ENCODE measurements around the gene CD200R1L.

CD200R1L gene, protein sequence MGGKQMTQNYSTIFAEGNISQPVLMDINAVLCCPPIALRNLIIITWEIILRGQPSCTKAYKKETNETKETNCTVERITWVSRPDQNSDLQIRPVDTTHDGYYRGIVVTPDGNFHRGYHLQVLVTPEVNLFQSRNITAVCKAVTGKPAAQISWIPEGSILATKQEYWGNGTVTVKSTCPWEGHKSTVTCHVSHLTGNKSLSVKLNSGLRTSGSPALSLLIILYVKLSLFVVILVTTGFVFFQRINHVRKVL

DNA sequence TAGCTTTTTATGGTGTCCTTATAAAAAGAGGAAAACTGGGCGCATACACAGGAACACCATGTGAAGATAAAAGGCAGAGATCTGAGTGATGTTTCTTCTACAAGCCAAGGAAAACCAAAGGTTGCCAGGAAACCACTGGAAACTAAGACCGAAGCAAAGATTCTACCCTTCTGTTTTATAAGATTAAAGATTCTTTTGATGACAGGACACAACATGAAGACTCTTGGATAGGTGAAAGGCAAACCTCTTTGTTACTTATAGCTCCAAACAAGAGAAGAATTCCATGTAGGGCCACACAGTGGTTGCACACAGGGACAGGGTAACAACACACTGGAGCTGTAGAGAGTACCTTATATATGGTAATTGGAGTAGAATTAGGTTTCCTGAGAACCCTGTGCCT is at the start of gene CD200R1L:
Gene CD200R1L (minus strand): TSS at position 101 of the 400 bp plus-strand sequence. CDS start 17,497 bp downstream, outside the sequence.
- TF ChIP-seq, protein P1, sequence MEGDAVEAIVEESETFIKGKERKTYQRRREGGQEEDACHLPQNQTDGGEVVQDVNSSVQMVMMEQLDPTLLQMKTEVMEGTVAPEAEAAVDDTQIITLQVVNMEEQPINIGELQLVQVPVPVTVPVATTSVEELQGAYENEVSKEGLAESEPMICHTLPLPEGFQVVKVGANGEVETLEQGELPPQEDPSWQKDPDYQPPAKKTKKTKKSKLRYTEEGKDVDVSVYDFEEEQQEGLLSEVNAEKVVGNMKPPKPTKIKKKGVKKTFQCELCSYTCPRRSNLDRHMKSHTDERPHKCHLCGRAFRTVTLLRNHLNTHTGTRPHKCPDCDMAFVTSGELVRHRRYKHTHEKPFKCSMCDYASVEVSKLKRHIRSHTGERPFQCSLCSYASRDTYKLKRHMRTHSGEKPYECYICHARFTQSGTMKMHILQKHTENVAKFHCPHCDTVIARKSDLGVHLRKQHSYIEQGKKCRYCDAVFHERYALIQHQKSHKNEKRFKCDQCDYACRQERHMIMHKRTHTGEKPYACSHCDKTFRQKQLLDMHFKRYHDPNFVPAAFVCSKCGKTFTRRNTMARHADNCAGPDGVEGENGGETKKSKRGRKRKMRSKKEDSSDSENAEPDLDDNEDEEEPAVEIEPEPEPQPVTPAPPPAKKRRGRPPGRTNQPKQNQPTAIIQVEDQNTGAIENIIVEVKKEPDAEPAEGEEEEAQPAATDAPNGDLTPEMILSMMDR (IDR thresholded peaks at IDR 0.05; ENCODE audit: low read depth, low read length): no peak
- DNase-seq (ENCODE audit: extremely low read depth, low read depth): no peak

DNA sequence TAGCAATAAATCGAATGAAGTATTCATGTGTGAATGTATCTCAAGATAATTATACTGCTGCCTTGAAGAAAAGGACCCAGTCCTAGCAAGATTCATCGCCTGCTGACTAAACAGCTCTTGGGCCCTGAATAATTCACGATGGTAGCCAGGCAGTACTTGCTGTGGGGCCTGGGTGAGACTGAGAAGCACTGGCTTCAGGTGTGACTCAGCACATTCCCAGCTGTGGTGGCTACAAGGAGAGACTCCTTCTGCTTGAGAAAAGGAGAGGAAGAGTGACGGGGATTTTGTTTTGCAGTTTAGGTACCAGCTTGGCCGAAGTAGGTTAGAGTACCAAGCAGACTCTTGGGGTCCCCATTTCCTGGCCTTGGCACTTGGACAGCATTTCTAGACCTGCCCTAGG is 47.6 kb upstream of the CD200R1L start:
- TF ChIP-seq, protein P1 (IDR thresholded peaks at IDR 0.05; ENCODE audit: low read depth, low read length): no peak
- no peak for DNase-seq (ENCODE audit: extremely low read depth, low read depth)

DNA sequence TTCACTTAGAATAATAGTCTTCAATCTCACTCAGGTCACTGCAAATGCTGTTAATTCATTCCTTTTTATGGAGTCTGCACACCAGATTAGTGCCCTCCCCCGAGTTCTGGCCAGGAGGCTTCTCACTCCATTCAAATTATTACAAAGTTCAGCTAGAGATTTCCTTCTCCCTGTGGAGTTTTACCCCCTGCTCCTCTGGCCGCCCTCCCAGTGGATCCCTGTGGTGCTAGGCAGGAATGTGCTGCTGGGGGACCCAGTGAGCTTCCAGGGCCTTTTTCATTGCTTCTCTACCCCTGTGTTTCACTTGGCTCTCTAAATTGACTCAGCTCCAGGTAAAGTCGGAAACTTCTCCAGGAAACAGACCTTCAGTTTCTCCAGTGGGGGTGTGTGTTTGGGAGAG is 42.7 kb upstream of the CD200R1L start:
- no peak for DNase-seq (ENCODE audit: extremely low read depth, low read depth)
- TF ChIP-seq, protein P1 (IDR thresholded peaks at IDR 0.05; ENCODE audit: low read depth, low read length): no peak

DNA sequence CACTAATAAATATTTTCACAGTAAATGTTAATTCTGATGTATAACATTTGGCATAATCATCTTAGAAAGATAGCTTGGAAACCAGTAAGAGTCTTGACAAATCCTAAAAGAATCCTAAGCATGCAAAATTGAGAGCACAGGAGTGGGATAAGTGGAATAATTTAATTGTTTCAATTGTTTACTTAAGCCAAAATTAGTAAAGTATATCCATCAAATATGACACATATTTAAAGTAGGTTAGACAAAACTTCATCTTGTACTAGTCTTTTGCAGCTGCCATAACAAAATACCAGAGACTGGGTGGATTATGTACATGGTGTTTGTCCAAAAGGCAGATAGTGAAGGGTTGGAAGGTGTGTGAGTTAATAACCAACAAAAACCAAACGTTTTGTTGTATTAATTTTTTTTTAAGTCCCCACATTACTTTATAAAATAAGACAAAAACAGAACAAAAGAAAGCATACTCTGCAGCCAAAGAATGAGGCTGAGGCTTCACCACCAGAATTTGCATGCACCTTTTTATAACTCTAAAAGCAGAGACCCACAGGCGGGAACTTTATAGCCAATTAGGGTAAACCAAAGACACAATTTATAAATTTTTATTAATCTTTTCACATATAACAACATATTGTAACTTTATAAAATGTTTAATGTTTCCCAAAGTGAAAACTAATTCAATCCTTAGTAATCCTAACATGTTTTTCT is 41.9 kb upstream of the CD200R1L start:
- DNase-seq (ENCODE audit: extremely low read depth, low read depth): no peak
- TF ChIP-seq, protein P1 (IDR thresholded peaks at IDR 0.05; ENCODE audit: low read depth, low read length): no peak

DNA sequence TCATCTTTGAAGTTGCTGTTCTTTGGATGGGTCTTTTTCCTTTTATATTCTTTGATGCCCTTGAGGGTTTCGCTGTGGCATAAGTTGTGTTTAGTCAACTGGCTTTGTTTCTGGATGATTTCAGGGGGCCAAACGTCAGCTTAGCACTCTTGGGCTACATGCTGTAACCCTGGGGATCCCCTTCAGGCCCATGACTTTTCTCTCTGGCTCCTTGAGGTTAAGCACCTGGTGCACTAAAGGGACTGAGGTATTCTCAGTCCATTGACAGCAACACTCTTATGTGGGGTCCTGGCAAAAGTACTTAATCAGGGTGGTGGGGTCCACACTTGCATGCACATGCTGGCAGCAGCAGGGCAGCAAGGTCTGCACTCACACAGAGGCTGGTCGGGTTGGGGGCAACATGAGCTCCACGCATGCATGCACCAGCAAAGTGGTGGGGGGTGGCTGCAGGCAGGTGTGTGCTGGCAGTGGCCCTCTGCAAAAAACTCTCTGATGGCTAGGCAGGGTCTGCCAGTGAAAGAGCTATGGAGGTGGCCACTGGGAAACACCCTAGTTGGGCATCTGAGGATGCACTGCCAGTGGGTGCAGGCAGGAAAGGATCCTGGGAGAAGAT is 38.1 kb upstream of the CD200R1L start:
- TF ChIP-seq, protein P1 (IDR thresholded peaks at IDR 0.05; ENCODE audit: low read depth, low read length): no peak
- no peak for DNase-seq (ENCODE audit: extremely low read depth, low read depth)

DNA sequence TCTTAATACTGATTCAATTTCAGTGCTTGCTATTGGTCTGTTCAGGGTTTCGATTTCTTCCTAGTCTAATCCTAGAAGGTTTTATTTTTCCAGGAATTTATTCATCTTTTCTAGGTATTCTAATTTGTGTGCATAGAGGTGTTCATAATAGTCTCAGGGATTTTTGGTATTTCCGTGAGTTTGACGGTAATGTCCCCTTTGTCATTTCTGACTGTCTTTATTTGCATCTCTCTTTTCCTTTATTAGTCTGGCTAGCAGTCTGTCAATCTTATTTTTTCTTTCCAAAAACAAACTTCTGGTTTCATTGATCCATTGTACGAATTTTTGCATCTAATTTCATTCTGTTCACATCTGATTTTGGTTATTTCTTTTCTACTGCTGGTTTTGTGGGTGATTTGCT is 35.2 kb upstream of the CD200R1L start:
- no peak for DNase-seq (ENCODE audit: extremely low read depth, low read depth)
- TF ChIP-seq, protein P1 (IDR thresholded peaks at IDR 0.05; ENCODE audit: low read depth, low read length): no peak

DNA sequence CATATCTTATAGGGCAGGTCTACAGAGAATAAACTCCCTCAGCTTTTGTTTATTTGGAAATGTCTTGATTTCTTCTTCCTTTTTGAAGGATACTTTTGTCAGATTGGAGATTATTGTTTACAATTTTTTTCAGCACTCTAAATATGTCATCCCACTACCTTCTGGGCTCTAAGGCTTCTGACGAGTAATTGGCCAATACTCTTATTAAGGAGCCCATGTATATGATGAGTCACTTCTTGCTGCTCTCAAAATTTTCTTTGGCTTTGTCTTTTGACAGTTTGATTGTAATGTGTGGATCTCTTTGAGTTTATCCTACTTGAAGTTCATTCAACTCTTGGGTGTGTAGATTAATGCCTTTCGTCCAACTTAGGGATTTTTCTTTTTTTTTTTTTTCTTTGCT is 28.9 kb upstream of the CD200R1L start:
- TF ChIP-seq, protein P1 (IDR thresholded peaks at IDR 0.05; ENCODE audit: low read depth, low read length): no peak
- DNase-seq (ENCODE audit: extremely low read depth, low read depth): no peak
